Posterior vena cava (tissue), 2 donors: ENCODE data around the gene NIT2. TPM values are rescaled to one million over a fixed set of nuclear protein-coding genes. Genes with fewer than 3 reads are reported as not detected.
"Not testable (repeated sequence)": the region's sequence is repeated elsewhere in the genome, so short reads cannot be mapped to it uniquely, and the experiment has no call there.

ENCODE experiments used
- DNase-seq: peaks from one replicate; pipeline ENCODE4 v3.0.0-alpha.2; 2020; ENCODE audit warnings: low spot score
- intact Hi-C, 2 donors: fragments of 100-400 bp; cut with DNase I; formaldehyde crosslinking; loops; one replicate each; pipeline versions ENCODE4 v1.14.1 to v1.14.2; 2022 to 2023
- long read RNA-seq, 2 donors: library from polyadenylated mRNA; unstranded; transcript quantifications; one replicate each; pipeline ENCODE4 v2.0.0, GENCODE V29; 2020 to 2021
- total RNA-seq, 2 donors: library from RNA; stranded (reverse); fragmentation: NEBNext Ultra II Directional; extraction: Animal tissue kit (Norgen Biotek cat#: 25700); gene quantifications; one replicate each; pipeline ENCODE4 v1.2.1, GENCODE V29; 2021
- donor health status: DM: yes; HTN: yes; CAD: no.
- donor health status: DM: yes; HTN: yes; CAD: no.

Gene NIT2
- 10 to 100 TPM; 30.2 to 39.0 TPM for total RNA-seq
- long read RNA-seq, donor 1, full-length matches to known transcripts: 13 of 16 reads
- long read RNA-seq, donor 1, partial matches to known transcripts: 0 of 16 reads
- long read RNA-seq, donor 1, other reads (novel, unspliced or antisense): 3 of 16 reads
- long read RNA-seq, donor 2, full-length matches to known transcripts: 31 of 37 reads
- long read RNA-seq, donor 2, partial matches to known transcripts: 3 of 37 reads
- long read RNA-seq, donor 2, other reads (novel, unspliced or antisense): 3 of 37 reads

GRCh38 chr3:100334488-100335351 is at the start of gene NIT2:
NIT2 (plus strand) TSS chr3:100334757; CDS start chr3:100334792, 35 bp downstream.
- DNase-seq: peak; percentile 94
- intact Hi-C loops: no loop called here

DNA sequence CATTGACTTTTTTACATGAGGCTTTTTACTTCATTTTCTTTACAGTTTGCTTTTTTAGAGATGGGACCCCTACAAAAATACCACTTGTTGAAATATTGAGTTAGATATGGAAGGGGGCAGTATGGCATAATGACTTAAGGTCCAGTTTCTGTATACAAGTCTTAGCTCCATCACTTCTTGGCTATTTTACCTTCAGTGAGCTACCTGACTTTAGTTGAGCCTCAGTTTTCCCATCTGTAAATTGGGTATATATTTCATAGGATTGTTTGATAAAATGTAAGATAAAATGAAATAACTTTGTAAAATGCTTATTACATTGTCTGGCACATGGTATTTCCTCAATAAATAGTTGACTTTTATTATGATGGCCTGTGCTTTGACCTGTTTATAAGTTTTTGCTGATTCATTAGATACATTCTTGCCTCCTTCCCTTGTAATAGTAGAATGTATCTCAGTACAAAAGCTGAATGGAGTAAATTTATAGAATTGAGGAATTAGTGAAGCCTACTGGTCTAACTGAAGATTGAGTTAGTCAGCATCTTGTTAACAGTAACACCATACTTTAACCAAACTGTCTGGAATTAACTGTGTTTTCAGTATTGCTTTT is 46.2 kb upstream of the NIT2 start:
- no peak for DNase-seq
- intact Hi-C loops: no loop called here

GRCh38 chr3:100289339-100289738 is 45.2 kb upstream of the NIT2 start:
- DNase-seq: no peak
- intact Hi-C loops: no loop called here

DNA sequence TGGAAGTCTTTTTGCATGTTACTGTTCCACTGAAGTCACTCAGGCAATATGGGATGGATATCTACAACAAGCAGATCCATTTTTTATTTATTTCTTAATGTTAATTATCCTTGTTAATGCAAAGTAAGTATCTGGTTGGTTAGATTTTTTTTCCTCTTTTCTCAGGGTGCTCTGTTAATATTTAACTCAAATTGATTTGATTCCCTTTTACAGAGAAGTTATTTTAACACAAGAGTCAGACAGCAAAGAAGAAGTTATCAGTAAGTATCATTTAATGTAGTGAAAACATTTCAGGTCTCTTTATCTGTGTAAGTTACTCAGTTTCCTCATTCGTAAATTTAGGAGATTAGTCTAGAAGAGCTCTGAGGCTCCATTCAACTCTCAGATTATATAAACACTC is 39.5 kb upstream of the NIT2 start:
- DNase-seq: no peak
- intact Hi-C loops: no loop called here

DNA sequence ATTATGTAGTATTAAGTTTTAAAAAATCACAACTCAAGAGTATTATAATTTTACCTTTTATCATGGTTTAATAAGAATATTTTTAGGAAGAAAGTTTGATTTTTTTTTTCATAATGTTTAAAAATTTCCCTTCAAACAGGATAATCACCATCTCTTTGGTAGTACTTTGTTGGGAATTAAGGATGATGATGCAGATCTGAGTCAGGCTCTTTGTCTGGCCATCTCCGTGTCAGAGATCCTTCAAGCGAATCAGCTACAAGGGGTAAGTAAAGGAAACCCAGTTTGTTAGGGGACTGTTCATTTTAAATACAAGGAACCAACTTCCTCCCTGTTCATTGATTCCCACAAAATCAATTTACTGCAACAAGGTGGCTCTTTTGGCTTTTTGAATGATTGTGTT is 36.8 kb upstream of the NIT2 start:
- intact Hi-C loops: no loop called here
- no peak for DNase-seq

- no peak for DNase-seq
- intact Hi-C loops: no loop called here
Measured at GRCh38 chr3:100299016-100299415, 35.5 kb upstream of the NIT2 start.

- intact Hi-C loops: no loop called here
- no peak for DNase-seq
Measured at GRCh38 chr3:100306695-100307094, 27.9 kb upstream of the NIT2 start.

- intact Hi-C loops: no loop called here
- no peak for DNase-seq
Measured at GRCh38 chr3:100310355-100310965, 24.1 kb upstream of the NIT2 start.

DNA sequence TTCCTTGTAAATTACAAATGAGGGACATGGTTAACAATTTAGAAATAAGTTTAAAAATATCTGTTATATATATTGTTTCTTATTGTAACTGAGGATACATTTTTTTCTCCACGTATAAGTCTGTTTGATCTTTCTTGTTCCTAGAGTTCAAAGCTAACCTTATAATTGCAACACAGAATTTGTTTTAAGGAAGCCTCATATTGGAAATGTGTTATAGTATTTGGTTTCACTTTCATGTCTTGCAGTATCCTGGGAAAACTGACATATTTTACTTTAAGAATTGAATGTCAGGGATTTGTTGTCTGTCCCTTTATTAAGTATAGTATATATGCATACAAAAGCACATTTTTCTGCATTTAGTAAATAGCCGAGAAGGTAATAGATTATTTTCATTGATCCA is 23.5 kb upstream of the NIT2 start:
- intact Hi-C loops: no loop called here
- no peak for DNase-seq

- intact Hi-C loops: no loop called here
- DNase-seq: no peak
Measured at GRCh38 chr3:100316641-100317069, 17.9 kb upstream of the NIT2 start.

DNA sequence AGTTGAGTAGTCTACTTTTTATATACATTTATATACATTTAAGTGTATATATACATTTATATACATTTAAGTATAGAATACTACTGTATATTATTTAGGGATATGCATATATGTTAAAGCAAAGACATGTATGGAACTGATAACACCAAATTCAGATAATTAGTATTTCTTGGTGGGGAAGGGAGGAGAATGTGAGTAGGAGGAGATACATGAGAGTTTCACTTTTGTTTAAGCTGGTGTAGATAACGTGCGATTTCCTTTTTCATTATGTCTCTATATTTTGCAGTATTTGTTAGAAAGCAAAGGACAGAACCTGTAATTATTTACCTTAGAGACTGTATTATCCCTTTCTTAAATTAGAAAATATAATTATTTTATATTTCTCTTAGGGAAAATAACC is 16.6 kb upstream of the NIT2 start:
- intact Hi-C loops: no loop called here
- DNase-seq: no peak

DNA sequence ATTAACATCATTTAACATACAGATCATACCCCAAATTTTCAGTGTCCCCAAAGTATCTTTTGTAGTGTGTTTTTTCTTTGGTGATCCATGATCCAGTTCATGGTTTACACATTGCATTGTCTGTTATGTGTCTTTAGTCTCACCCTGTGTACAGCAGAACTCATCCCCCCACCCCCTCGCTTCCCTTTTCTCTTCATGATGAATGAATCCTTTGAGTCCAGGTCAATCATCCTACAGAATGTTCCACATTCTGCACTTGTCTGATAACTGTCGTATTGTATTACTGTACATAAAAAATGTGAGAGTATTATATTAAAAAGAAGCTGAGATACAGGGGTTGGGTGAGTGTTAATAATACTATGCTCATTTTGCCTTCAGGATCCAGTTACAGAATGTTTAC is 14.6 kb upstream of the NIT2 start:
- intact Hi-C loops: loop anchor here in 1 of 2 donors (10.0 kb wide), 1 partner anchor 265 kb away; no protein-coding TSS in a partner anchor
- no peak for DNase-seq

DNA sequence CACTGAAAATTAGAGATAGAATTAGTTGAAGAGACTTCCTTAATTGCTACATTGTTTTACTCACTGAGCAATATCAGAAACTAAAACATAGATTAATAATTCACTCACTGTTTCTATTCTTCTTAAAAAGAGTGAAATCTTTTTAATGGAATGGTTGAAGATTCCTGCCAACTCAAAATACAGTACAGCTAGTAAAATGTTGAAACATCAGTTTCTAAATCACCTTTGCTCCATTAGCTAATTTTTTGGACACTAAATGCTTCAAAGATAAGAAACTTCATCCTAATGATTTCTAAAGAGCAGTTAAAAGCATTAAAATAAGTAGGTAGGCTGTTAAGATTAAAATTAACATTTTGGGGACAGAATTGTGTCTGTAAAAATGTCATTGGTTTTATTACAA is 10.5 kb upstream of the NIT2 start:
- DNase-seq: no peak
- intact Hi-C loops: loop anchor here in 1 of 2 donors (10.0 kb wide), 1 partner anchor 261 kb away; no protein-coding TSS in a partner anchor

DNA sequence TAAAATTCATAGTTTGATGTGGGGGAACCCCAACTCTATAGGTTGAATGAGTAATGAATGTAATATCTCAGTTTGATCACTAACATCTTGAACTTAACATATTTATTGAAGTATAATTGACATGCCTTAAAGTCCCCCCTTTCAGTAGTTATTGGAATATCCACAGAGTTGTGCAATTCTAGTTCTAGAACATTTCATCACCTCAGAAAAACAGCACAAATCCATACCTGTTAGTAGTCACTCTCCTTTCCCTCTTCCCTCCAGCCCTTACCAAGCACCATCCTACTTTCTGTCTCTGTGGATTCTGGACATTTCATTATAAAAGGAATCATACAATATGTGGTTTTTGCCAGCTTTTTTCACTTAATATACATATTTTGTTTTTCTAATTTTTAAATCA is 8.7 kb upstream of the NIT2 start:
- intact Hi-C loops: loop anchor here in 1 of 2 donors (10.0 kb wide), 1 partner anchor 259 kb away; no protein-coding TSS in a partner anchor
- DNase-seq: no peak

GRCh38 chr3:100327377-100327776 is 7.2 kb upstream of the NIT2 start:
- DNase-seq: not testable (repeated sequence)
- intact Hi-C loops: loop anchor here in 1 of 2 donors (10.0 kb wide), 1 partner anchor 257 kb away; no protein-coding TSS in a partner anchor

DNA sequence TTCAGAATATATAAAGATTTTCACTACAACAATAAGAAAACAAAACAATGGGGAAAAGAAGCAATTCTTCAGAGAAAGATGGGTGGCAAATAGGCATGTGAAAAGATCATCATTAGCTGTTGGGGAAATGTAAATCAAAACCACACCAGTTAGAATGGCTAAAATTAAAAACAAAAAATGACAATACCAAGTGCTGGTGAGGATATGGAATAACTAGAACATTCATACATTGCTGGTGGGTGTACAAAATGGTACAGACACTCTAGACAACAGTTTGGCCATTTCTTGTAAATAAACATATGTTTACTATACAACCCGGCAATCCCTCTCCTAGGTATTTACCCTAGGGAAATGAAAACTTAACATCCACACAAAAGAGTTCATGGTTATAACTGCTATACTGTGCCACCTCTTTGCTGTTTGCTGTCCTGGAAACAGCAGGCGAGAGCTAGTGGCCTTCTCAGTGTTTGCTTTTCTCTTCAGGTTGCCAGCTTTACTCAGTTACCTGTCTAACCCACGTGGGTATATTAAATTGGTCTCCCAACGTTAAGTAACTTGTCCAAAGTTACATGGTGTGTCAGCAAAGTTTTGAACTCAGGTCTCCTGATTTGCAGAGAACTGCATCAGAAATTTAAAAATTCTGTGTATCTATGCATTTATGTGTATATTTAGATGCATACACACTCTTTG is 4.6 kb upstream of the NIT2 start:
- intact Hi-C loops: loop anchor here in 1 of 2 donors (10.0 kb wide), 1 partner anchor 255 kb away; no protein-coding TSS in a partner anchor

DNA sequence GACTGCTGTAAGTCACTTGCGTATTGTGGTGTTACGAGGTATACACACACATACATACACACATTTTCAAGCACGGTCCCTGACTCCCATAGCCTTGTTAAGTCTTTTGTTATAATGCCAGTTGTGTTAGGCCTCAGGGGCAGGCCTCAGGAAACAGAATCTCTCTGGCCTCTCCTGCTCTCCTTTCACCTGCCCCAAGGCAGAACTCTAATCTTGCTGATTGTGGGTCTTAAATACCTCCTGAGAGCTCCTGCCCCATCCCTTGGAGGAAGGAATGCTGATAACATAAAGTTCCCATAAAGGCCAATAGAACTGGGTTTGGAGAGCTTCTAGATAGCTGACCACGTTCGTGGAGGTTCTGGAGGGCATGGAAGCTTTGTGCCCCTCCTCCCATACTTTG is 3.9 kb upstream of the NIT2 start:
- DNase-seq: no peak
- intact Hi-C loops: no loop called here

More for the DNA sequence above, 4.6 kb upstream of the NIT2 start:
- DNase-seq: no peak

DNA sequence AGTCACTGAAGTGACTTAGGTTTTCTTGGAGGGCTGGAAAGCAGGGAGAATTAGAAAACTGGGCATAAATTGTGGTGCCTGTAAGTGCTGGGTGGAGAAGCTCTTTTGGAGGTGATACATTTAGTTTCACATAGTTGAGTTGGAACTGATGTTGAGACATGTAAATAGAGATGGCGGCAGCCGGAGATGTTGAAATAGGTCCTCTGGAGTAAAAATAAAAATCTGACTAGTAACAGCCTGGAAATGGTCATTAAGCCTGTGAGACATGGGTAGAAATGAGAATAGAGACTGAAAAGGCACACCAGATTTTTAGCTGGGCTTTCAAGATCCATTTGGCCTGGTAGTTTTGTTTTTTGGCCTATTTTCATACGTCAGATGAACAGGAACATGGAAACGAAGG is 2.9 kb upstream of the NIT2 start:
- intact Hi-C loops: no loop called here
- no peak for DNase-seq

GRCh38 chr3:100333051-100333450 is 1.5 kb upstream of the NIT2 start:
- no peak for DNase-seq
- intact Hi-C loops: no loop called here
